ENCODE results near the gene ABCC11.
A peak's percentile ranks its signal among the peaks of the same experiment; 100 is the strongest.

ABCC11 gene

GRCh38 chr16:48247311-48247710 is at the start of gene ABCC11:
Gene ABCC11, minus strand, starts transcription at chr16:48247539. Its CDS starts 15,618 bp downstream, at chr16:48231921.
- no peak for DNase-seq (ENCODE audit: low spot score)

GRCh38 chr16:48295488-48296281 is 48.3 kb upstream of the ABCC11 start:
- peak; percentile 4 for DNase-seq (ENCODE audit: low spot score)

GRCh38 chr16:48294724-48295123 is 47.4 kb upstream of the ABCC11 start:
- DNase-seq (ENCODE audit: low spot score), result no peak

- DNase-seq (ENCODE audit: low spot score), result no peak
Observed at GRCh38 chr16:48292452-48292851, 45.1 kb upstream of the ABCC11 start.

GRCh38 chr16:48291754-48292153 is 44.4 kb upstream of the ABCC11 start:
- no peak for DNase-seq (ENCODE audit: low spot score)

- no peak for DNase-seq (ENCODE audit: low spot score)
Observed at GRCh38 chr16:48291303-48291702, 44.0 kb upstream of the ABCC11 start.

GRCh38 chr16:48287239-48287638 is 39.9 kb upstream of the ABCC11 start:
- no peak for DNase-seq (ENCODE audit: low spot score)

- no peak for DNase-seq (ENCODE audit: low spot score)
Observed at GRCh38 chr16:48284772-48285409, 37.6 kb upstream of the ABCC11 start.

GRCh38 chr16:48282636-48283263 is 35.4 kb upstream of the ABCC11 start:
- no peak for DNase-seq (ENCODE audit: low spot score)

GRCh38 chr16:48280546-48280945 is 33.2 kb upstream of the ABCC11 start:
- no peak for DNase-seq (ENCODE audit: low spot score)

- no peak for DNase-seq (ENCODE audit: low spot score)
Observed at GRCh38 chr16:48279199-48279598, 31.9 kb upstream of the ABCC11 start.

- peak; percentile 8 for DNase-seq (ENCODE audit: low spot score)
Observed at GRCh38 chr16:48277158-48277557, 29.8 kb upstream of the ABCC11 start.

GRCh38 chr16:48276102-48276501 is 28.8 kb upstream of the ABCC11 start:
- DNase-seq (ENCODE audit: low spot score), result peak; percentile 45

- DNase-seq (ENCODE audit: low spot score), result no peak
Observed at GRCh38 chr16:48274476-48274875, 27.1 kb upstream of the ABCC11 start.

- DNase-seq (ENCODE audit: low spot score), result no peak
Observed at GRCh38 chr16:48272837-48273421, 25.6 kb upstream of the ABCC11 start.

GRCh38 chr16:48271728-48272127 is 24.4 kb upstream of the ABCC11 start:
- DNase-seq (ENCODE audit: low spot score), result no peak

GRCh38 chr16:48269011-48269410 is 21.7 kb upstream of the ABCC11 start:
- no peak for DNase-seq (ENCODE audit: low spot score)

- no peak for DNase-seq (ENCODE audit: low spot score)
Observed at GRCh38 chr16:48262631-48263030, 15.3 kb upstream of the ABCC11 start.

- DNase-seq (ENCODE audit: low spot score), result no peak
Observed at GRCh38 chr16:48261569-48261968, 14.2 kb upstream of the ABCC11 start.

- no peak for DNase-seq (ENCODE audit: low spot score)
Observed at GRCh38 chr16:48256579-48257177, 9.3 kb upstream of the ABCC11 start.

- DNase-seq (ENCODE audit: low spot score), result no peak
Observed at GRCh38 chr16:48252013-48252412, 4.7 kb upstream of the ABCC11 start.

- peak; percentile 14 for DNase-seq (ENCODE audit: low spot score)
Observed at GRCh38 chr16:48250520-48251278, 3.4 kb upstream of the ABCC11 start.
